HAP-1 (cell line): Measurements from ENCODE around the gene SDCCAG8.
"Not testable (repeated sequence)": the region's sequence is repeated elsewhere in the genome, so short reads cannot be mapped to it uniquely, and the experiment has no call there.

ENCODE experiments used
- DNase-seq, 2 experiments: peaks; one replicate each; pipeline ENCODE4 v3.0.0-alpha.2; 2016 to 2020; ENCODE audit warnings: low spot score in 2 of 2
- H3K27me3 ChIP-seq: fragments of 250-450 bp; sonication (Bioruptor Pico); 2 replicates; pipeline ENCODE4 v1.5.1; 2020; ENCODE audit warnings: low read depth, mild to moderate bottlenecking, moderate library complexity
- H3K36me3 ChIP-seq: fragments of 250-450 bp; sonication (Bioruptor Pico); replicated peaks from 2 replicates; pipeline ENCODE4 v1.5.1; 2020; ENCODE audit warnings: mild to moderate bottlenecking
- H3K4me1 ChIP-seq: fragments of 250-450 bp; sonication (Bioruptor Pico); 2 replicates; pipeline ENCODE4 v1.5.1; 2020; ENCODE audit warnings: mild to moderate bottlenecking
- H3K4me3 ChIP-seq: fragments of 250-450 bp; sonication (Bioruptor Pico); 2 replicates; pipeline ENCODE4 v1.5.1; 2020; ENCODE audit warnings: mild to moderate bottlenecking, moderate library complexity
- H3K9me3 ChIP-seq: fragments of 250-450 bp; sonication (Bioruptor Pico); 2 replicates; pipeline ENCODE4 v1.5.1; 2020; ENCODE audit warnings: mild to moderate bottlenecking, moderate library complexity
- in situ Hi-C: fragments of 300-500 bp; cut with MboI; formaldehyde crosslinking; loops from 3 replicates; pipeline ENCODE4 v1.14.3; 2020; ENCODE audit warnings: low sequenced_read_pairs, inconsistent platforms, mixed read lengths

SDCCAG8 gene

GRCh38 chr1:243255791-243256512 is at the start of gene SDCCAG8:
Gene SDCCAG8, plus strand, starts transcription at chr1:243256041. Its CDS starts 133 bp downstream, at chr1:243256174.
- in situ Hi-C loops, result no loop called here
- peaks cover 25% of the 10 kb centered on the region for H3K4me1 ChIP-seq

GRCh38 chr1:243211984-243212383 is 43.9 kb upstream of the SDCCAG8 start:
- H3K4me1 ChIP-seq, H3K9me3 ChIP-seq, in situ Hi-C loops, H3K4me3 ChIP-seq, H3K27me3 ChIP-seq, DNase-seq, H3K36me3 ChIP-seq: not testable (repeated sequence)

More at GRCh38 chr1:243255791-243256512, at the start of gene SDCCAG8:
- H3K4me3 ChIP-seq, result peak within 1 kb of the TSS; percentile 87
- peak; percentile 98 for DNase-seq
- no peaks in the 10 kb centered on the region for H3K36me3 ChIP-seq
- no peaks in the 10 kb centered on the region for H3K9me3 ChIP-seq
- H3K27me3 ChIP-seq, result no peaks in the 10 kb centered on the region

GRCh38 chr1:243213045-243213787 is 42.6 kb upstream of the SDCCAG8 start:
- Histone ChIP-seq H3K4me1 (no peaks in the 10 kb centered on the region), H3K4me3 (no peak overlapping the region), H3K9me3 (no peaks in the 10 kb centered on the region), H3K27me3 (no peaks in the 10 kb centered on the region), H3K36me3 (peaks cover 4% of the 10 kb centered on the region)
- in situ Hi-C loops, result no loop called here
- no peak for DNase-seq

- H3K4me3 ChIP-seq, H3K9me3 ChIP-seq, H3K36me3 ChIP-seq, H3K4me1 ChIP-seq, DNase-seq, in situ Hi-C loops, H3K27me3 ChIP-seq: not testable (repeated sequence)
Measured at GRCh38 chr1:243215276-243215875, 40.5 kb upstream of the SDCCAG8 start.

GRCh38 chr1:243216741-243217140 is 39.1 kb upstream of the SDCCAG8 start:
- H3K9me3 ChIP-seq, result no peaks in the 10 kb centered on the region
- no peak for DNase-seq
- in situ Hi-C loops, result no loop called here
- no peak overlapping the region for H3K4me3 ChIP-seq
- H3K27me3 ChIP-seq, result no peaks in the 10 kb centered on the region
- peaks cover 16% of the 10 kb centered on the region for H3K36me3 ChIP-seq
- no peaks in the 10 kb centered on the region for H3K4me1 ChIP-seq

GRCh38 chr1:243217349-243217748 is 38.5 kb upstream of the SDCCAG8 start:
- peaks cover 19% of the 10 kb centered on the region for H3K36me3 ChIP-seq
- H3K4me3 ChIP-seq, result no peak overlapping the region
- in situ Hi-C loops, result no loop called here
- DNase-seq, result no peak
- no peaks in the 10 kb centered on the region for H3K4me1 ChIP-seq
- no peaks in the 10 kb centered on the region for H3K9me3 ChIP-seq
- H3K27me3 ChIP-seq, result no peaks in the 10 kb centered on the region

GRCh38 chr1:243218059-243218458 is 37.8 kb upstream of the SDCCAG8 start:
- Histone ChIP-seq H3K9me3 (no peaks in the 10 kb centered on the region), H3K4me3 (no peak overlapping the region), H3K27me3 (no peaks in the 10 kb centered on the region), H3K4me1 (no peaks in the 10 kb centered on the region), H3K36me3 (peaks cover 25% of the 10 kb centered on the region)
- in situ Hi-C loops, result no loop called here
- no peak for DNase-seq

- in situ Hi-C loops, result no loop called here
Measured at GRCh38 chr1:243227622-243228021, 28.2 kb upstream of the SDCCAG8 start.

GRCh38 chr1:243229526-243229925 is 26.3 kb upstream of the SDCCAG8 start:
- Histone ChIP-seq H3K27me3 (no peaks in the 10 kb centered on the region), H3K4me1 (no peaks in the 10 kb centered on the region), H3K4me3 (no peak overlapping the region), H3K9me3 (peaks cover 13% of the 10 kb centered on the region), H3K36me3 (no peaks in the 10 kb centered on the region; the same call in none of the 2 replicates)
- no peak for DNase-seq
- in situ Hi-C loops, result no loop called here

More at GRCh38 chr1:243227622-243228021, 28.2 kb upstream of the SDCCAG8 start:
- Histone ChIP-seq H3K9me3 (peaks cover 13% of the 10 kb centered on the region), H3K4me3 (no peak overlapping the region), H3K36me3 (peaks cover 12% of the 10 kb centered on the region), H3K4me1 (no peaks in the 10 kb centered on the region), H3K27me3 (no peaks in the 10 kb centered on the region)
- DNase-seq, result no peak

- H3K4me3 ChIP-seq, result no peak overlapping the region
- peaks cover 13% of the 10 kb centered on the region for H3K9me3 ChIP-seq
- H3K27me3 ChIP-seq, result no peaks in the 10 kb centered on the region
- H3K36me3 ChIP-seq, result no peaks in the 10 kb centered on the region; the same call in none of the 2 replicates
- no peak for DNase-seq
- in situ Hi-C loops, result no loop called here
- H3K4me1 ChIP-seq, result no peaks in the 10 kb centered on the region
Measured at GRCh38 chr1:243230914-243231313, 24.9 kb upstream of the SDCCAG8 start.

- H3K27me3 ChIP-seq, result no peaks in the 10 kb centered on the region
- H3K9me3 ChIP-seq, result peaks cover 13% of the 10 kb centered on the region
- no peaks in the 10 kb centered on the region for H3K4me1 ChIP-seq
- no peaks in the 10 kb centered on the region; the same call in none of the 2 replicates for H3K36me3 ChIP-seq
- in situ Hi-C loops, result no loop called here
- no peak overlapping the region for H3K4me3 ChIP-seq
- DNase-seq, result no peak
Measured at GRCh38 chr1:243233908-243234307, 21.9 kb upstream of the SDCCAG8 start.

- Histone ChIP-seq H3K27me3 (no peaks in the 10 kb centered on the region), H3K9me3 (peaks cover 11% of the 10 kb centered on the region), H3K36me3 (no peaks in the 10 kb centered on the region; the same call in 1 of the 2 replicates), H3K4me3 (no peak overlapping the region), H3K4me1 (no peaks in the 10 kb centered on the region)
- in situ Hi-C loops, result no loop called here
- no peak for DNase-seq
Measured at GRCh38 chr1:243234978-243235647, 20.7 kb upstream of the SDCCAG8 start.

GRCh38 chr1:243236604-243237252 is 19.1 kb upstream of the SDCCAG8 start:
- no peak for DNase-seq
- no peaks in the 10 kb centered on the region for H3K4me1 ChIP-seq
- no peaks in the 10 kb centered on the region for H3K27me3 ChIP-seq
- in situ Hi-C loops, result no loop called here
- H3K36me3 ChIP-seq, result no peaks in the 10 kb centered on the region; the same call in 1 of the 2 replicates
- H3K4me3 ChIP-seq, result no peak overlapping the region
- peaks cover 5% of the 10 kb centered on the region; the same call in 1 of the 2 replicates for H3K9me3 ChIP-seq
